Measurements from ENCODE around the gene LCE2D.

The LCE2D gene

DNA sequence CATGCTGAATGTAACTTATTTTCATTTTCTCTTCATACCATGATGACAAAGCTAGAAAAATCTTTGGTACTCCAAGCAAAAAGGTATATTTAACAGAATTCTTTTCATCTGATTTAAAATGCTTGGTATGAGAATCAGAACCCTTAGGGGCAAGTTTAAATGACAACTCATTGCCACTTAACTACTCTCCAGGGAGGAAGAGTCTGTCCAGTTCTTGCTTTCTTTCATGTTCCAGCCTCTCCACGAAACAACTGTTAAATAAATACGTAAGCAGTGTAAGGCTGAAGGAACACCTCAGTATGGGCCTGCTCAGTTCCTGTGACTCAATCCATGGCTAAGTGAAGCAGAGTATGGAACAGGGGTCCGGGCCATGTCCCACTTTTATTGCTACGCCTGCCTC is 36.6 kb downstream of the LCE2D start:
- no peak for DNase-seq

GRCh38 chr1:152707860-152708259 is 44.7 kb downstream of the LCE2D start, which contains the start of gene LCE4A:
Gene LCE4A, plus strand, starts transcription at chr1:152708160. Its CDS starts 916 bp downstream, at chr1:152709076.
- no peak for DNase-seq

All from CD4-positive, alpha-beta T cell treated with Interleukin-17A for 1 hour (primary cell).